ENCODE measurements around the gene KNDC1.

The KNDC1 gene

GRCh38 chr10:133196936-133197758 lies 37.1 kb downstream of the KNDC1 start:
- no peak for TF ChIP-seq REST (tag by site-specific recombination; IDR thresholded peaks at IDR 0.05)
- no peak for TF ChIP-seq ZNF654 (tag by site-specific recombination; IDR thresholded peaks at IDR 0.05; ENCODE audit: low read depth)
- no peak for TF ChIP-seq GLI4 (tag by site-specific recombination; IDR thresholded peaks at IDR 0.05)
- TF ChIP-seq ZSCAN23 (tag by site-specific recombination; IDR thresholded peaks at IDR 0.05) = no peak
- TF ChIP-seq ZNF146 (tag by site-specific recombination; IDR thresholded peaks at IDR 0.05) = no peak
- TF ChIP-seq OVOL3 (tag by site-specific recombination; IDR thresholded peaks at IDR 0.05) = no peak
- no peak for TF ChIP-seq ZNF37A (tag by site-specific recombination; IDR thresholded peaks at IDR 0.05)
- CTCF ChIA-PET = interaction anchor here (0.6 to 1.3 kb wide), 2 partner anchors 52 to 292 kb away, joined by 3 to 5 read pairs; no protein-coding TSS in a partner anchor
- Histone ChIP-seq H3K4me1 (ENCODE audit: control insufficient read depth, insufficient read depth, low read length) (no peaks in the 10 kb centered on the region), H3K9me3 (ENCODE audit: control insufficient read depth, insufficient read depth, low read depth, low read length) (no peaks in the 10 kb centered on the region), H3K27ac (ENCODE audit: extremely low read depth, low read depth, low read length) (no peak overlapping the region), H3K36me3 (ENCODE audit: control insufficient read depth in 2 of 2, insufficient read depth in 1 of 2, low read length in 2 of 2) (no peaks in the 10 kb centered on the region), H3K4me3 (ENCODE audit: low read depth, low read length) (no peak overlapping the region)
- POLR2A ChIA-PET = no interaction called here

GRCh38 chr10:133197786-133198185 lies 37.8 kb downstream of the KNDC1 start:
- POLR2A ChIA-PET = no interaction called here
- Histone ChIP-seq H3K36me3 (ENCODE audit: control insufficient read depth in 2 of 2, insufficient read depth in 1 of 2, low read length in 2 of 2) (no peaks in the 10 kb centered on the region), H3K27ac (ENCODE audit: extremely low read depth, low read depth, low read length) (no peak overlapping the region), H3K9me3 (ENCODE audit: control insufficient read depth, insufficient read depth, low read depth, low read length) (no peaks in the 10 kb centered on the region), H3K4me1 (ENCODE audit: control insufficient read depth, insufficient read depth, low read length) (no peaks in the 10 kb centered on the region), H3K4me3 (ENCODE audit: low read depth, low read length) (no peak overlapping the region)
- CTCF ChIA-PET = interaction anchor here (0.6 kb wide), 1 partner anchor 52 kb away, joined by 5 read pairs; no protein-coding TSS in a partner anchor
- TF ChIP-seq REST (tag by site-specific recombination; IDR thresholded peaks at IDR 0.05) (no peak), ZBTB44 (tag by site-specific recombination; IDR thresholded peaks at IDR 0.05) (no peak), PBX3 (CRISPR knock-in tag; IDR thresholded peaks at IDR 0.05) (no peak), ZNF132 (tag by site-specific recombination; IDR thresholded peaks at IDR 0.05; ENCODE audit: borderline replicate concordance) (no peak), ZNF513 (tag by site-specific recombination; IDR thresholded peaks at IDR 0.05) (no peak), ZNF777 (tag by site-specific recombination; IDR thresholded peaks at IDR 0.05; ENCODE audit: borderline replicate concordance) (no peak), ZNF518A (tag by site-specific recombination; conservative IDR thresholded peaks at IDR 0.05; ENCODE audit: low read depth) (no peak)
